ENCODE data around the gene ABHD14A. TPM values are rescaled to one million over a fixed set of nuclear protein-coding genes. Genes with fewer than 3 reads are reported as not detected.

The ABHD14A gene
- total RNA-seq, 3 donors from 2014 or later: 11.8 to 19.7 (median 12.6) TPM

- H3K36me3 Mint-ChIP-seq (ENCODE audit: insufficient read depth): peaks cover 54% of the 10 kb centered on the region
- no peak overlapping the region for H3K4me3 Mint-ChIP-seq
- H3K9me3 Mint-ChIP-seq: no peaks in the 10 kb centered on the region
- DNase-seq (no peak), ATAC-seq (no peak)
- no peaks in the 10 kb centered on the region for H3K27me3 Mint-ChIP-seq (ENCODE audit: low read depth)
- peaks cover 19% of the 10 kb centered on the region for H3K4me1 Mint-ChIP-seq (ENCODE audit: low read depth)
Measured at GRCh38 chr3:51935886-51936755, 38.7 kb upstream of the ABHD14A start.

GRCh38 chr3:51937014-51937413 is 37.9 kb upstream of the ABHD14A start:
- no peaks in the 10 kb centered on the region for H3K9me3 Mint-ChIP-seq
- peaks cover 20% of the 10 kb centered on the region for H3K4me1 Mint-ChIP-seq (ENCODE audit: low read depth)
- DNase-seq: no peak
- H3K4me3 Mint-ChIP-seq: no peak overlapping the region
- no peak for ATAC-seq
- H3K36me3 Mint-ChIP-seq (ENCODE audit: insufficient read depth): peaks cover 50% of the 10 kb centered on the region
- no peaks in the 10 kb centered on the region for H3K27me3 Mint-ChIP-seq (ENCODE audit: low read depth)

GRCh38 chr3:51937611-51938450 is 37.0 kb upstream of the ABHD14A start:
- H3K36me3 Mint-ChIP-seq (ENCODE audit: insufficient read depth): peaks cover 50% of the 10 kb centered on the region
- no peaks in the 10 kb centered on the region for H3K27me3 Mint-ChIP-seq (ENCODE audit: low read depth)
- H3K9me3 Mint-ChIP-seq: no peaks in the 10 kb centered on the region
- no peak for ATAC-seq
- no peak for DNase-seq
- H3K4me3 Mint-ChIP-seq: no peak overlapping the region
- peaks cover 25% of the 10 kb centered on the region for H3K4me1 Mint-ChIP-seq (ENCODE audit: low read depth)

GRCh38 chr3:51938780-51939425 is 36.0 kb upstream of the ABHD14A start:
- peak overlapping the region; percentile 17 for H3K4me3 Mint-ChIP-seq
- ATAC-seq: no peak
- H3K4me1 Mint-ChIP-seq (ENCODE audit: low read depth): peaks cover 29% of the 10 kb centered on the region
- H3K36me3 Mint-ChIP-seq (ENCODE audit: insufficient read depth): peaks cover 44% of the 10 kb centered on the region
- H3K27me3 Mint-ChIP-seq (ENCODE audit: low read depth): no peaks in the 10 kb centered on the region
- H3K9me3 Mint-ChIP-seq: no peaks in the 10 kb centered on the region
- DNase-seq: no peak

GRCh38 chr3:51940648-51941462 is 34.0 kb upstream of the ABHD14A start:
- Mint-ChIP-seq H3K4me1 (ENCODE audit: low read depth) (peaks cover 29% of the 10 kb centered on the region), H3K9me3 (no peaks in the 10 kb centered on the region), H3K4me3 (peak overlapping the region; percentile 97), H3K27me3 (ENCODE audit: low read depth) (no peaks in the 10 kb centered on the region), H3K36me3 (ENCODE audit: insufficient read depth) (peaks cover 42% of the 10 kb centered on the region)
- no peak for DNase-seq
- no peak for ATAC-seq

GRCh38 chr3:51941463-51941797 is 33.4 kb upstream of the ABHD14A start:
- no peaks in the 10 kb centered on the region for H3K9me3 Mint-ChIP-seq
- no peak for ATAC-seq

GRCh38 chr3:51941798-51942602 is 32.9 kb upstream of the ABHD14A start, which contains the start of the genes PARP3 and RRP9:
Gene PARP3 (plus strand): TSS chr3:51942363. CDS start chr3:51943356, 993 bp downstream.
Gene RRP9 (minus strand): TSS chr3:51941904. CDS start chr3:51941867, 37 bp downstream.
- H3K27me3 Mint-ChIP-seq (ENCODE audit: low read depth): no peaks in the 10 kb centered on the region
- peak within 1 kb of the TSS; percentile 97 for H3K4me3 Mint-ChIP-seq
- DNase-seq (peak; percentile 99), ATAC-seq (peak; percentile 92 to 93)
- peaks cover 30% of the 10 kb centered on the region for H3K36me3 Mint-ChIP-seq (ENCODE audit: insufficient read depth)
- peaks cover 29% of the 10 kb centered on the region for H3K4me1 Mint-ChIP-seq (ENCODE audit: low read depth)
- H3K9me3 Mint-ChIP-seq: no peaks in the 10 kb centered on the region

More at GRCh38 chr3:51941463-51941797, 33.4 kb upstream of the ABHD14A start:
- Mint-ChIP-seq H3K27me3 (ENCODE audit: low read depth) (no peaks in the 10 kb centered on the region), H3K4me1 (ENCODE audit: low read depth) (peaks cover 29% of the 10 kb centered on the region), H3K4me3 (peak overlapping the region; percentile 97), H3K36me3 (ENCODE audit: insufficient read depth) (peaks cover 36% of the 10 kb centered on the region)
- no peak for DNase-seq

GRCh38 chr3:51942603-51943450 is 32.0 kb upstream of the ABHD14A start:
- Mint-ChIP-seq H3K36me3 (ENCODE audit: insufficient read depth) (peaks cover 23% of the 10 kb centered on the region), H3K4me1 (ENCODE audit: low read depth) (peaks cover 29% of the 10 kb centered on the region), H3K27me3 (ENCODE audit: low read depth) (no peaks in the 10 kb centered on the region), H3K9me3 (no peaks in the 10 kb centered on the region), H3K4me3 (peak overlapping the region; percentile 97)
- ATAC-seq (peak; percentile 32 to 33), DNase-seq (peak; percentile 56)

GRCh38 chr3:51943451-51944391 is 31.1 kb upstream of the ABHD14A start:
- no peaks in the 10 kb centered on the region for H3K27me3 Mint-ChIP-seq (ENCODE audit: low read depth)
- peaks cover 29% of the 10 kb centered on the region for H3K4me1 Mint-ChIP-seq (ENCODE audit: low read depth)
- H3K4me3 Mint-ChIP-seq: peak overlapping the region; percentile 6
- no peaks in the 10 kb centered on the region for H3K9me3 Mint-ChIP-seq
- DNase-seq: no peak
- peaks cover 16% of the 10 kb centered on the region for H3K36me3 Mint-ChIP-seq (ENCODE audit: insufficient read depth)
- no peak for ATAC-seq

GRCh38 chr3:51944451-51945021 is 30.3 kb upstream of the ABHD14A start:
- H3K4me3 Mint-ChIP-seq: no peak overlapping the region
- peaks cover 24% of the 10 kb centered on the region for H3K4me1 Mint-ChIP-seq (ENCODE audit: low read depth)
- H3K27me3 Mint-ChIP-seq (ENCODE audit: low read depth): no peaks in the 10 kb centered on the region
- H3K9me3 Mint-ChIP-seq: no peaks in the 10 kb centered on the region
- ATAC-seq (no peak), DNase-seq (no peak)
- peaks cover 10% of the 10 kb centered on the region for H3K36me3 Mint-ChIP-seq (ENCODE audit: insufficient read depth)

Measured in activated T-cell treated with anti-CD3 and anti-CD28 coated beads, Interleukin-2, amount 50 U/mL, for 4 hours (primary cell).